Erythroblast (primary cell): Measurements from ENCODE around the gene UBE2E2.
"Not testable (repeated sequence)": the region's sequence is repeated elsewhere in the genome, so short reads cannot be mapped to it uniquely, and the experiment has no call there.

ENCODE experiments used
- DNase-seq, 2 experiments: peaks; one replicate each; lab custom pipeline; 2025; lab: John Stamatoyannopoulos, UW
- GATA1 ChIP-seq: IDR thresholded peaks from 2 replicates; pipeline ENCODE4 v1.6.1; 2011; ENCODE audit warnings: low read depth, mild to moderate bottlenecking, control low read depth, low read length, moderate library complexity
- POLR2A ChIP-seq: IDR thresholded peaks from 2 replicates; pipeline ENCODE4 v1.6.1; 2011; ENCODE audit warnings: mild to moderate bottlenecking, low read length

The UBE2E2 gene

DNA sequence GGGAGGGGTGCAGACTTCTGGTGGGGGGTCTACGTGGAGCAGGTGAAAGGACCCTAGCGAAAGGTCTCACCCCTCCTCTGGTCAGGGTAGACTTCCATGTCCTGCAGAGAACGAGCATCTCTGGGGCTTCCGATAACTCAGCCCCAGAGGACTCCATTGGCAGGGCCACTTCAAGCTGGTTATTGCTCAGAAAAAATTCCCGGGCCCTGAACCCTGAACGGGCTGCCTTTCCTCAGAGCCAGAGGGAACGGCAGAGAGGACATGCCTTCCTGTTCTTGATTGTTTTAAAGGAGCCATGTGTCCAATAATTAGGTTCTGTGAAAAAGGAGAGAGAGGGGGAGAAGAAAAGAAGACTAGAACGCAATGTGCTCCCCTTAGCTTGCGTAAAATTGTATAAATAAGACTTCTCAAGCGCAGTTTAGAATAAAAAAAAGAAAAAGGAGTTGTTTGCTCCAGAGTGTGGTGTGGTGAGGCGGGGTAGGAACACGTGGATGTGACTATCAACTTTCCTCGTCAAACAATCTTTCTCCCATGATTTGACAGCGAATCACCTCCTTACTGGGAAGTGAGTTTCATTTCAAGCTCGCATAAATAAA is 409.3 kb downstream of the UBE2E2 start:
- TF ChIP-seq POLR2A (no peak), GATA1 (no peak)
- no peak for DNase-seq

DNA sequence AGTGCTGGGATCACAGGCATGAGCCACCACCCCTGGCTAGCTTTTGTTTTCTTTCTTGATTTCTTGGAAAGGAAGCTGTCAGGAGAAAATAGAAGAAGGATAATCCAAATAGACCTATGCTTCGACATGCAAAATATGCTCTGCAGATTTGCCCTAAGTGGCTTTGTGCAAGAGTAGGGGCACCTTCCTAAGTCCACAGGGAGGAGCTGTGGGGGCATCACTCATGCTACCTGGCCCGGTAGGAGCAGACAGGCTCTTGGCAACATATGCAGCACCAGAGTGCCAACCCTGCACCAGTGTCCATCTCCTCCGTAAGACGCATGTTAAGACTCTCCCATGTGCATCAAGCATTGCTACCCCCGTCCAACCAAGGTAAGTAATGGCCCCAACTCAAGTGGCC is 411.9 kb downstream of the UBE2E2 start:
- DNase-seq: no peak
- no peak for TF ChIP-seq GATA1

DNA sequence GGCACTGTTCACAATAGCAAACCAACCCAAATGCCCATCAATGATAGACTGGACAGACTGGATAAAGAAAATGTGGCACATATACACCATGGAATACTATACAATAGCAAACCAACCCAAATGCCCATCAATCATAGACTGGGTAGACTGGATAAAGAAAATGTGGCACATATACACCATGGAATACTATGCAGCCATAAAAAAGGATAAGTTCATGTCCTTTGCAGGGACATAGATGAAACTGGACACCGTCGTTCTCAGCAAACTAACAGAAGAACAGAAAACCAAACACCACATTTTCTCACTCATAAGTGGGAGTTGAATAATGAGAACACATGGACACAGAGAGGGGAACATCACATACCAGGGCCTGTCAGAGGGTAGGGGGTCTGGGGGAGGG is 415.3 kb downstream of the UBE2E2 start:
- DNase-seq: not testable (repeated sequence)

DNA sequence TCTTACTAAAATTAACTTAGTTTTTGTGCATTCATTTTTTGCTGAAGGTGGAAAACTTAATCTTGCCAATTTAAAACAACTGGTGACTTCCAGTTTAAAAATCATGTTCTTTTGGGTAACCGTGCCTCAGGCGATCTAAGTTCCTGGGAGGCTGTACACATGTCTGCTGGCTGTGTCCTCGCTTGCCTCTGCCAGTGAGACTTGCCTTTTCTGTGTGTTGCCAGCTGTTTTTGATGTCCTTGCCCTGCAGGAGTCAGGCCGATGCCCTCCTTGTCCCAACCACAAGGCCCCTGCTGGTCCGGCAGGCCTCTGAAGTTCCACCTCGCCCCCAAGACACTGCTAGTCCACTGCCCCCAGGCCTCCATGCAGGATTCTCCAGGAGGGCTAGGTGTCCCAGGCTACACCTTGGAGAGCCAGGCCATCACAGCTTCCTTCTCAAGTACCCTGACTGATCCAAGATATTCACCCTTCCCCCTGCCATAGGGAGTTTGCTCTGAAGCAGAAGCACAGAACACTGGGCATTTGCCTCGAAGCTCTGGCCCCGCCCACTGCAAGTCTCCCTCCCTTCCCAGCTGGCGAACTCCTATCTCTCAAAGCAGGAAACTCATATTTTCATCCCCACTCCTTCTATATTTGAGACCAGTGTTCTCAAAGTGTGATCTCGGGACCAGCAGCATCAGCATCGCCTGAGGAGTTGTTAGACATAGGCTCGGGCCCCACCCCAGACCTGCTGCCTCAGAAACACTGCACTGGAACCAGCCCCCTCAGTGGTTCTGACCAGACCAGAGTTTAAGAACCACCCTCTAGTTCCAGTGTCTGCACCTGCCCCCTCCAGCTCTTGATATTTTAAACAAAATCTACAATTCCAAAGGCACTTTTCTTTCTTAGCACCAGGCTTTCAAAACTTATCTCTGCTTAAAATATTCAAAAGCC is 416.8 kb downstream of the UBE2E2 start:
- TF ChIP-seq POLR2A: no peak
- TF ChIP-seq GATA1: no peak
- no peak for DNase-seq

DNA sequence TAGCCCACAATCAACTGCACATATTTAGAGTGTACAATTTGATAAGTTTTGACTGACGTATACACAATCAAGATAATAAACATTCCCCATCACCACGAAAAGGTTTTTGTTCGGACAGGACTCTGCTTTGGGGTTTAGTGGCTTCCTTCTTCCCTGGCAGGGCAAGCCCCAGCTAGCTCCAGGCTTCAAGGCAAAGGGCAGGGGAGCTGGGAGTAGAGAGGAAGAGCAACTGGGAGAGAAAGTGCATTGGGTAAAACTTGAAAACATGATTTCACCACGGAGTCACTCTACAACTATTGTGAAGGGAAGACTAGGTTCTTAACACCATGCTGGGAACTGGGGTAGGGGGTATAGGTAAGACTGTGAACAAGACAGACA is 417.5 kb downstream of the UBE2E2 start:
- DNase-seq: no peak
- no peak for TF ChIP-seq GATA1
- TF ChIP-seq POLR2A: no peak

DNA sequence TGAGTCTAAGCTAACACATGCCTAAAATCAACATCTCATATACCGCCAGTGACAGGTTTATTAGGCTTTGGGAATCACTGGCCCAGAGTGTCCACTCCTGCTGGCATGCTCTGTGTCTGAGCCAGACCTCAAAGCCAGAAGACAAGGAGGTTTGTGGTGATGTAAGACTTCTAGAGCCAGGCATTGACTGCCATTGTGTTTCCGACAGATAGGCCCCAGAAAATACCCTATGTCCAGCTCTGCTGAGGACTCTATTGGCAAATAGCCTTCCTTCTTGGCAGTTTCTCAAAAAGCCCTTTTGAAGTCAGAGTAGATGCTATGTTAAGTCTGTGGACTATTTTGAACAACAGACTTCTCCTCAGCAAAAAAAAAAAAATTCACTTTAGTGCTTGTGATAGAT is 420.7 kb downstream of the UBE2E2 start:
- no peak for DNase-seq
- TF ChIP-seq POLR2A (no peak), GATA1 (no peak)

DNA sequence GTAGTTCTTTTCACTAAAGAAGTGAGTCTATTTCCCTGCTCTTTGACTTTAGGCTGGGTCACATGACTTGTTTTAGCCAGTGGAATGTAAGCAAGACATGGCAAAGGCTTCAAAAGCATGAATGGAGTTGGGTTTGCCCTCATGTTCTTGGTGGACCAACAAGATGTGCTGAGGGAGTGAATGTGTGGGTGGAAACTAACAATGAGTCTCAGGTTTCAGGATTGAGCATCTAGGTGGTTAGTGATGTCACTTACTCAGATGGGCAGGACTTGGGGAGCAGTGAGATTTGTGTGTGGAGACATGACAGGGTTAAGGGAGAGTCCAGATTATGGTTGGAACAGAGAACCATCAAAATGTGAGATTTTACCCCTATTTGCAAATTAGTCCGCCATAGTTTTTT is 421.2 kb downstream of the UBE2E2 start:
- no peak for TF ChIP-seq GATA1
- TF ChIP-seq POLR2A: no peak
- no peak for DNase-seq

DNA sequence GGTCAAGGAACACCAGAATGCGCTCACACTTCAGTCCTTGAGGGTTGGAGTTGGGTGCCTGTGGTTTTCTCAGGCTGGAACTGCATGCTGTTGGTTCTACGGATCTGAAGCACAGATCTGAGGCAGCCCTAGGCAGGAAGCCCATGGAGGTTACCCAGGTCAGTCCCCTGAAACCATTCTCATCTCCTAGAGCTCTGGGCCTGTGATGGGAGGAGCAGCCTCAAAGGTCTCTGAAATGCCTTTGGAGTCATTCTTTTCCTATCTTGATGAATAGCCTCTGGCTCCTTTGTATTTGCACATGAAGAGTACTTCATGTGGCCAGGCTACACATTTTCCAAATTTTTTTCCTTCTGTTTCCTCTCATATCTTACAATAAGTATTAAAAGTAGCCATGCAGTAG is 423.3 kb downstream of the UBE2E2 start:
- TF ChIP-seq GATA1: no peak
- no peak for DNase-seq

GRCh38 chr3:23629181-23629894 is 426.2 kb downstream of the UBE2E2 start:
- DNase-seq: no peak
- TF ChIP-seq POLR2A (no peak), GATA1 (no peak)

DNA sequence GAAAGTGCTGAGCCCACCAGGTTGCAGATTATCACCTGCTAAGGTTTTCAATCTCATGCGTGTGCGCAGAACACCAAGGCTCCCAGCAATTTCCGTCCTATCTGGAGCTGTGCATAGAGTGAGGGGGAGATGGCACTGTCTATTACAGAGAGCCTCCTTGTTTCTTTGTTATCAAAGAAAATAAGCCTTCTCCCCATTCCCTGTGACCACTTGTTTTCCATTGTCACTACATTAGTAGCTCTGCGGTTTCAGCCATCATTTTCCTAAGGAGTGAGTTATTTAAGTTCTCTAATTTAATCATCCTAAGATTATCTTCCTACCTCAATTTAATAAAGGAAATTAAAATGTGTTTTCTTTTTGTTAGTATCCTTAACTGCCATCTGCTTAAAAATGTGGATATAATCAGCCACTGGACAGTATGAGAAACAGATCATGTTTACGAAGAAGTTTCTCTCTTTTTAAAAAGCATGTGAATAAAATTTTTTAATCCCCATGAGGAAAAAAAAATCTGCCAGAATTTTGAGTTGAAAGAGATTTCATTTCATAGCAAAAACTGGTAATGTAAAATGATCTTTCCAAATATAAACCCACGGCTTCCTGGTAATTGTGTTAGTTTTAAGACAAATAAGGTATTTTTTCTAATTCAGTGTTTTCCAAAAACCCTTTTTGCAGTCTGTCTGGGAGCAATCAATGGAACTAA is 430.3 kb downstream of the UBE2E2 start:
- TF ChIP-seq GATA1 (no peak), POLR2A (no peak)
- no peak for DNase-seq

DNA sequence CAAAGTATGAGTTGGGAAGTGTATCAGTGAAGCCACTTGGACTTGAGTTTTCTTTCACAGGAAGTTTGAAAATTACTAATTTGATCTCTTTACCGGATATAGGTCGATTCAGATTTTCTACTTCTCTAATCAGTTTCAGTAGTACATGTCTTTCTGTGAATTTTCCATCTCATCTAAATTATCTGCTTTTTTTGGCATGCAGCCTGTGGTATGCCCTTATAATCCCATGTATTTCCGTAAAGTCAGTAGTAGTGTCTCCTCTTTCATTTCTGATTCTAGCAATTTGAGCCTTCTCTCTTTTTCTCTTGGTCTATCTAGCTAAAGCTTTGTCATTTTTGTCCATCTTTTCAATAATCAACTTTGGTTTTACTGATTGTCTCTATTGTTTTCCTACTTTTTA is 434.2 kb downstream of the UBE2E2 start:
- no peak for TF ChIP-seq POLR2A
- TF ChIP-seq GATA1: no peak
- no peak for DNase-seq

GRCh38 chr3:23640471-23641146 is 437.5 kb downstream of the UBE2E2 start:
- DNase-seq: no peak

More at GRCh38 chr3:23640471-23641146, 437.5 kb downstream of the UBE2E2 start:
- TF ChIP-seq GATA1: no peak
- no peak for TF ChIP-seq POLR2A
